Measurements from ENCODE around the gene METTL8.

Gene METTL8

DNA sequence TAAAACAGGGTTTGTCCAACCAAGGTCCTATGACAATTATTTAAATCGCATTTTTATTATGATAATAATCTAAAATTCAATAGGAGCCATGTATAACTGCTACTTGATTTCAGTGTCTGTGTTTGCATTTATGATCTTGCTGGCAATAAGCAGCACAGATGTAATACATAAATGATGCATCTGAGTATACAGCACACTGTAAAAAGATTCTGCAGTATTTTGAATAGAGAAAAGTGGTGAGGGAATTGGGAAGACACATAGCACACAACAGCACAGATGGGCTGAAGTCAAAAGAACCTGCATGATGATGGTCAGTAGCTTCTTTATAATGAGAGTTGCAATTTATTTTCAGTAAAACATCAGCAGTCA lies 26.1 kb downstream of the METTL8 start:
- H3K4me3 ChIP-seq (ENCODE audit: low read depth, low read length): no peak overlapping the region
- DNase-seq (ENCODE audit: low read depth): no peak
- TF ChIP-seq, protein P1, sequence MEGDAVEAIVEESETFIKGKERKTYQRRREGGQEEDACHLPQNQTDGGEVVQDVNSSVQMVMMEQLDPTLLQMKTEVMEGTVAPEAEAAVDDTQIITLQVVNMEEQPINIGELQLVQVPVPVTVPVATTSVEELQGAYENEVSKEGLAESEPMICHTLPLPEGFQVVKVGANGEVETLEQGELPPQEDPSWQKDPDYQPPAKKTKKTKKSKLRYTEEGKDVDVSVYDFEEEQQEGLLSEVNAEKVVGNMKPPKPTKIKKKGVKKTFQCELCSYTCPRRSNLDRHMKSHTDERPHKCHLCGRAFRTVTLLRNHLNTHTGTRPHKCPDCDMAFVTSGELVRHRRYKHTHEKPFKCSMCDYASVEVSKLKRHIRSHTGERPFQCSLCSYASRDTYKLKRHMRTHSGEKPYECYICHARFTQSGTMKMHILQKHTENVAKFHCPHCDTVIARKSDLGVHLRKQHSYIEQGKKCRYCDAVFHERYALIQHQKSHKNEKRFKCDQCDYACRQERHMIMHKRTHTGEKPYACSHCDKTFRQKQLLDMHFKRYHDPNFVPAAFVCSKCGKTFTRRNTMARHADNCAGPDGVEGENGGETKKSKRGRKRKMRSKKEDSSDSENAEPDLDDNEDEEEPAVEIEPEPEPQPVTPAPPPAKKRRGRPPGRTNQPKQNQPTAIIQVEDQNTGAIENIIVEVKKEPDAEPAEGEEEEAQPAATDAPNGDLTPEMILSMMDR (IDR thresholded peaks at IDR 0.05; ENCODE audit: low read depth, low read length, missing control alignments): no peak
- in situ Hi-C loops (cut with HindIII; ENCODE audit: low sequenced_read_pairs): loop anchor here (25.0 kb wide), 1 partner anchor 445 kb away; no protein-coding TSS in a partner anchor

DNA sequence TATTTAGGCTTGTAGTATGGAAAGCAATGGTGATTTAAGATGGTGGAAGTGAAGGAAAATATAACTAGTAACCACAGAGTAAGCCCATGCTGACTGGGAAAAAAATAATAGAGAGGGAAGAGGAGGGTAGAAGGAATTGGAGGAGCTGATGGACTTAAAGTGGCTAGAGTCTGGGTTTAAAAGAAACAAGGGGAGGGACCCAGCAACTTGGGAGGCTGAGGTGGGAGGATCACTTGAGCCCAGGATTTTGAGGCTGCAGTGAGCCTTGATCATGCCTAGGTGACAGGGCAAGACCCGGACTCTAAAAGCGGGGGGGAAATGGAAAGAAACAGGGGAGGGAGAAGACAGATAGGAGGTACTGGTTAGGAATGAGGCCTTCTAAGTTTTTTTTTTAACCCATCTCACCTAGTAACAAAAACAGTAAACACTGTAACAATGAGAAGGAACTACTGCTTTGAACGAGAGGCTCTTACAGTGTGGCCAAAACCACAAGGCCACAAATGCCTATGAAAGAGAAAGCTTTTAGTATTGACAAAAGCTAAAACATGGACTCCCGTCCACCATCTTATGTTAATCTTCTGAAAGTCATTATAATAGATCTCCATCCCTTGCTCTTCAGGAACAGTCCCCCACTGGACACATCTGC lies 26.6 kb downstream of the METTL8 start:
- H3K4me3 ChIP-seq (ENCODE audit: low read depth, low read length): no peak overlapping the region
- no peak for DNase-seq (ENCODE audit: low read depth)
- in situ Hi-C loops (cut with HindIII; ENCODE audit: low sequenced_read_pairs): loop anchor here (25.0 kb wide), 1 partner anchor 445 kb away; no protein-coding TSS in a partner anchor
- TF ChIP-seq, protein P1 (IDR thresholded peaks at IDR 0.05; ENCODE audit: low read depth, low read length, missing control alignments): no peak

DNA sequence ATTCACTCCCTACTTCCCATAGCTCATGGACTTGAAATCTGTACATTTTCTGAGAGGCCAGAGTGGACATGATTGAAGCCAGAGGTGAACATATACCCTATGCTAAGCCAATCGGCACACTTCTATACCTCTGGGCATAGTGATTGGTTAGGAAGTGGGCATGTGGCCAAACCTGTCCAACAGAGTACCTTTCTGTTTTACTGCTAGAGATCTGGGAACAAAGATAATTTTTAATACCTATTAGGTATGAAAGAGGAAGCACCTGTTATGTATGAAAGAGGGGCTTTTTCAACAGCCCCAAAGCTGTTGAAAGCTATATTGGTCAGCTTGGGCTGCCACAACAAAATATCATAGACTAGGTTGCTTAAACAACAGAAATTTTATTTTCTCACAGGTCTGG lies 27.7 kb downstream of the METTL8 start:
- no peak for DNase-seq (ENCODE audit: low read depth)
- H3K4me3 ChIP-seq (ENCODE audit: low read depth, low read length): no peak overlapping the region
- in situ Hi-C loops (cut with HindIII; ENCODE audit: low sequenced_read_pairs): loop anchor here (25.0 kb wide), 1 partner anchor 444 kb away; no protein-coding TSS in a partner anchor
- TF ChIP-seq, protein P1 (IDR thresholded peaks at IDR 0.05; ENCODE audit: low read depth, low read length, missing control alignments): no peak

- in situ Hi-C loops (cut with HindIII; ENCODE audit: low sequenced_read_pairs): loop anchor here (25.0 kb wide), 1 partner anchor 443 kb away; no protein-coding TSS in a partner anchor
- TF ChIP-seq, protein P1 (IDR thresholded peaks at IDR 0.05; ENCODE audit: low read depth, low read length, missing control alignments): no peak
- H3K4me3 ChIP-seq (ENCODE audit: low read depth, low read length): no peak overlapping the region
- DNase-seq (ENCODE audit: low read depth): no peak
Observed at GRCh38 chr2:171405546-171405945, 28.2 kb downstream of the METTL8 start.

DNA sequence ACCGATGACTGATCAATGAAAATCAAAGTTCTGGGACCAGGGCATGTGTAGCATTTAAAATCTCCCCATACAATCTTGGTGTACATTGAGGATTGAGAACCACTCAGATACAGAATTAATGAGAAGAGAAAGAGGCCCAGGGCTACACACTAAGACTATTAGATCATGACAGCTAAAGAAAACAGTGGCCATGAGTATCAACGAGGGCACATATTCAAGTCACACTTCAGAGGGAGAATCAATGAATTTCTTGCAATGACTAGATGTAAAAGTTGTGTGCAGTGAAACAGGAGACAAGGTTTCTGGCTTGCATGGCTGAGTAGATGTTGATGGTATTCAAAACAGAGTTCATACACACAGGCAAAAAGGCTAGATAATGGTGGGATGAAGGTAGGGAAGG lies 29.1 kb downstream of the METTL8 start:
- in situ Hi-C loops (cut with HindIII; ENCODE audit: low sequenced_read_pairs): loop anchor here (25.0 kb wide), 1 partner anchor 442 kb away; no protein-coding TSS in a partner anchor
- TF ChIP-seq, protein P1 (IDR thresholded peaks at IDR 0.05; ENCODE audit: low read depth, low read length, missing control alignments): no peak
- no peak overlapping the region for H3K4me3 ChIP-seq (ENCODE audit: low read depth, low read length)
- DNase-seq (ENCODE audit: low read depth): no peak

- in situ Hi-C loops (cut with HindIII; ENCODE audit: low sequenced_read_pairs): loop anchor here (25.0 kb wide), 1 partner anchor 442 kb away; no protein-coding TSS in a partner anchor
- TF ChIP-seq, protein P1 (IDR thresholded peaks at IDR 0.05; ENCODE audit: low read depth, low read length, missing control alignments): no peak
- H3K4me3 ChIP-seq (ENCODE audit: low read depth, low read length): no peak overlapping the region
- no peak for DNase-seq (ENCODE audit: low read depth)
Observed at GRCh38 chr2:171404261-171404660, 29.5 kb downstream of the METTL8 start.
